Transverse colon (tissue), 4 donors: ENCODE measurements around the gene SINHCAF. TPM values are rescaled to one million over a fixed set of nuclear protein-coding genes. Genes with fewer than 3 reads are reported as not detected.

Experiments
- DNase-seq: peaks from one replicate; pipeline ENCODE4 v3.0.0-alpha.2; 2019
- H3K27ac ChIP-seq, 4 donors: fragments of 200-600 bp; sonication (generic); 2 replicates each; pipeline ENCODE4 v1.5.1; 2016 to 2018; ENCODE audit warnings: inconsistent platforms in 4 of 4
- H3K27me3 ChIP-seq: fragments of 200-600 bp; sonication (generic); 2 replicates; pipeline ENCODE4 v1.5.1; 2017; ENCODE audit warnings: inconsistent platforms
- H3K36me3 ChIP-seq, 4 donors: fragments of 200-600 bp; sonication (generic); 2 replicates each; pipeline ENCODE4 v1.5.1; 2017 to 2019; ENCODE audit warnings: inconsistent platforms in 4 of 4
- H3K4me1 ChIP-seq, 4 donors: fragments of 200-600 bp; sonication (generic); 2 replicates each; pipeline ENCODE4 v1.5.1; 2017 to 2020; ENCODE audit warnings: inconsistent platforms in 4 of 4
- H3K4me3 ChIP-seq, 4 donors: fragments of 200-600 bp; sonication (generic); 1 replicate in 1 of 4; 2 replicates in 3 of 4; pipeline versions ENCODE4 v1.5.1 to v1.6.1; 2017 to 2019; ENCODE audit warnings: inconsistent platforms in 4 of 4
- H3K9me3 ChIP-seq, 2 donors: fragments of 200-600 bp; sonication (generic); 2 replicates each; pipeline ENCODE4 v1.5.1; 2017 to 2019; ENCODE audit warnings: inconsistent platforms in 2 of 2
- EP300 ChIP-seq: sonication (generic); formaldehyde crosslinking; IDR thresholded peaks from one replicate; pipeline ENCODE4 v1.6.1; 2017; ENCODE audit warnings: antibody characterized with exemption, low read depth
- POLR2A ChIP-seq: fragments of 450-650 bp; IDR thresholded peaks from one replicate; pipeline ENCODE4 v1.6.1; 2016; ENCODE audit warnings: antibody characterized with exemption, mild to moderate bottlenecking, moderate library complexity
- POLR2AphosphoS5 ChIP-seq, 3 donors: sonication (generic); formaldehyde crosslinking; IDR thresholded peaks; one replicate each; pipeline ENCODE4 v1.6.1; 2016; ENCODE audit warnings: antibody characterized with exemption in 3 of 3
- WGBS, 2 donors: methylation state at CpG; one replicate each; pipeline ENCODE4 v1.1.5; 2018; ENCODE audit warnings: low coverage in 1 of 2; 5-methylcytosine and 5-hydroxymethylcytosine counted together
- in situ Hi-C, 4 donors: fragments of 200-750 bp; cut with MboI; loops; one replicate each; pipeline versions ENCODE4 v1.15.0 to v1.15.1; 2017; ENCODE audit warnings: low sequenced_read_pairs in 3 of 4, low pct_ligation_motif_present in 1 of 4, low pct_unique_long_range_greater_than_20kb in 1 of 4
- intact Hi-C: fragments of 100-400 bp; cut with DNase I; formaldehyde crosslinking; loops from one replicate; pipeline ENCODE4 v1.15.1; 2023; ENCODE audit warnings: low total_unique reads
- total RNA-seq, 4 donors: library from RNA; depleted of rRNA; stranded (reverse); fragments of >200 nt; gene quantifications; one replicate each; pipeline ENCODE4 v1.1.0, GENCODE V29; 2016
- TF ChIP-seq, protein P1 (sequence below), 5 experiments: fragments of 200-600 bp in 3 of 5; fragments of 450-650 bp in 2 of 5; sonication (generic) in 3 of 5; IDR thresholded peaks; 1 replicate in 2 of 5; 2 replicates in 3 of 5; pipeline ENCODE4 v1.5.1; 2016 to 2017; ENCODE audit warnings: antibody characterized with exemption in 5 of 5, inconsistent platforms in 3 of 5, mild to moderate bottlenecking in 2 of 5, moderate library complexity in 1 of 5

SINHCAF gene
- total RNA-seq, 4 donors from 2014 or later = 16.8 to 135 (median 64.8) TPM

- in situ Hi-C loops = no loop called here
- DNase-seq = no peak
- 13 to 52% methylated on average over 12 to 20 of the region's 20 CpGs for WGBS, 2 donors
- H3K9me3 ChIP-seq = no peaks in the 10 kb centered on the region
- peaks cover 0 to 26% (median 8%) of the 10 kb centered on the region in 4 donors for H3K4me1 ChIP-seq
- no peak for TF ChIP-seq EP300
- no peak for TF ChIP-seq POLR2A
- TF ChIP-seq, protein P1, sequence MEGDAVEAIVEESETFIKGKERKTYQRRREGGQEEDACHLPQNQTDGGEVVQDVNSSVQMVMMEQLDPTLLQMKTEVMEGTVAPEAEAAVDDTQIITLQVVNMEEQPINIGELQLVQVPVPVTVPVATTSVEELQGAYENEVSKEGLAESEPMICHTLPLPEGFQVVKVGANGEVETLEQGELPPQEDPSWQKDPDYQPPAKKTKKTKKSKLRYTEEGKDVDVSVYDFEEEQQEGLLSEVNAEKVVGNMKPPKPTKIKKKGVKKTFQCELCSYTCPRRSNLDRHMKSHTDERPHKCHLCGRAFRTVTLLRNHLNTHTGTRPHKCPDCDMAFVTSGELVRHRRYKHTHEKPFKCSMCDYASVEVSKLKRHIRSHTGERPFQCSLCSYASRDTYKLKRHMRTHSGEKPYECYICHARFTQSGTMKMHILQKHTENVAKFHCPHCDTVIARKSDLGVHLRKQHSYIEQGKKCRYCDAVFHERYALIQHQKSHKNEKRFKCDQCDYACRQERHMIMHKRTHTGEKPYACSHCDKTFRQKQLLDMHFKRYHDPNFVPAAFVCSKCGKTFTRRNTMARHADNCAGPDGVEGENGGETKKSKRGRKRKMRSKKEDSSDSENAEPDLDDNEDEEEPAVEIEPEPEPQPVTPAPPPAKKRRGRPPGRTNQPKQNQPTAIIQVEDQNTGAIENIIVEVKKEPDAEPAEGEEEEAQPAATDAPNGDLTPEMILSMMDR (IDR thresholded peaks at IDR 0.05) = no peak
- TF ChIP-seq POLR2AphosphoS5 (IDR thresholded peaks at IDR 0.05) = no peak
- peak overlapping the region; percentile 93 to 96 (median 96) for H3K27ac ChIP-seq
- no peaks in the 10 kb centered on the region for H3K27me3 ChIP-seq
- H3K4me3 ChIP-seq = peak overlapping the region in 3 of 4 donors; percentile 64 to 79 (median 67)
- H3K36me3 ChIP-seq = no peaks in the 10 kb centered on the region
- intact Hi-C loops = no loop called here
Observed at GRCh38 chr12:31326736-31327659, 1.0 kb upstream of the SINHCAF start.

- WGBS, 2 donors = 0% methylated on average over 4 to 34 of the region's 36 CpGs
- H3K4me1 ChIP-seq = peaks cover 0 to 33% (median 8%) of the 10 kb centered on the region in 4 donors
- DNase-seq = no peak
- TF ChIP-seq, protein P1 (IDR thresholded peaks at IDR 0.05) = no peak
- no peak for TF ChIP-seq POLR2A
- no peak for TF ChIP-seq POLR2AphosphoS5 (IDR thresholded peaks at IDR 0.05)
- TF ChIP-seq EP300 = no peak
- intact Hi-C loops (no loop called here), in situ Hi-C loops (no loop called here)
- H3K27me3 ChIP-seq = no peaks in the 10 kb centered on the region
- no peaks in the 10 kb centered on the region for H3K36me3 ChIP-seq
- peak overlapping the region; percentile 64 to 85 (median 73) for H3K4me3 ChIP-seq
- peak overlapping the region; percentile 93 to 96 (median 96) for H3K27ac ChIP-seq
- no peaks in the 10 kb centered on the region for H3K9me3 ChIP-seq
Observed at GRCh38 chr12:31325524-31325875, 450 bp downstream of the SINHCAF start.

- intact Hi-C loops = no loop called here
- in situ Hi-C loops = no loop called here
- no peak for TF ChIP-seq EP300
- peak in 2 of 3 donors; percentile 13 to 40 for TF ChIP-seq POLR2AphosphoS5 (IDR thresholded peaks at IDR 0.05)
- TF ChIP-seq POLR2A = peak; percentile 39
- TF ChIP-seq, protein P1 (IDR thresholded peaks at IDR 0.05) = no peak
Observed at GRCh38 chr12:31324845-31325523, 966 bp downstream of the SINHCAF start.

GRCh38 chr12:31324116-31324844 lies 1.7 kb downstream of the SINHCAF start:
- in situ Hi-C loops = no loop called here
- DNase-seq = peak; percentile 81
- peak overlapping the region; percentile 93 to 96 (median 96) for H3K27ac ChIP-seq
- 1% methylated on average over 56 of the region's 81 CpGs; no CpG with 5 or more reads in 1 of the 2 donors for WGBS, 2 donors
- TF ChIP-seq POLR2AphosphoS5 (IDR thresholded peaks at IDR 0.05) (peak in 2 of 3 donors; percentile 15 to 42), EP300 (no peak), POLR2A (no peak)
- TF ChIP-seq, protein P1 (IDR thresholded peaks at IDR 0.05) = peak in 3 of 5 experiments; percentile 4 to 21 (median 14)
- no peaks in the 10 kb centered on the region for H3K9me3 ChIP-seq
- H3K27me3 ChIP-seq = no peaks in the 10 kb centered on the region
- no peaks in the 10 kb centered on the region for H3K36me3 ChIP-seq
- peak overlapping the region; percentile 64 to 85 (median 73) for H3K4me3 ChIP-seq
- intact Hi-C loops = no loop called here
- H3K4me1 ChIP-seq = peaks cover 0 to 44% (median 11%) of the 10 kb centered on the region in 4 donors

More at GRCh38 chr12:31324845-31325523, 966 bp downstream of the SINHCAF start:
- Histone ChIP-seq H3K9me3 (no peaks in the 10 kb centered on the region), H3K27ac (peak overlapping the region; percentile 93 to 96 (median 96)), H3K36me3 (no peaks in the 10 kb centered on the region), H3K4me3 (peak overlapping the region; percentile 64 to 85 (median 73)), H3K4me1 (peaks cover 0 to 38% (median 8%) of the 10 kb centered on the region in 4 donors), H3K27me3 (no peaks in the 10 kb centered on the region)
- DNase-seq = peak; percentile 61
- 2% methylated on average over 69 of the region's 69 CpGs; no CpG with 5 or more reads in 1 of the 2 donors for WGBS, 2 donors
